ENCODE measurements around the gene RBM26. TPM values are rescaled to one million over a fixed set of nuclear protein-coding genes. Genes with fewer than 3 reads are reported as not detected.
"Not testable (repeated sequence)": the region's sequence is repeated elsewhere in the genome, so short reads cannot be mapped to it uniquely, and the experiment has no call there.

Gene RBM26
- total RNA-seq, 4 donors from 2014 or later: 23.4 to 78.5 (median 34.2) TPM

GRCh38 chr13:79282976-79283375, 123.1 kb downstream of the RBM26 start:
- no peak for TF ChIP-seq CTCF (IDR thresholded peaks at IDR 0.05)
- no peak for TF ChIP-seq EP300 (IDR thresholded peaks at IDR 0.05)
- TF ChIP-seq POLR2A (IDR thresholded peaks at IDR 0.05): no peak
- TF ChIP-seq POLR2AphosphoS5 (IDR thresholded peaks at IDR 0.05): no peak
- H3K27me3 ChIP-seq: no peaks in the 10 kb centered on the region
- no peaks in the 10 kb centered on the region for H3K36me3 ChIP-seq
- H3K27ac ChIP-seq: no peak overlapping the region
- H3K4me3 ChIP-seq: no peak overlapping the region
- no peaks in the 10 kb centered on the region for H3K4me1 ChIP-seq
- DNase-seq (ENCODE audit: low spot score in 2 of 2): no peak
- 39% methylated on average over 3 of the region's 3 CpGs for WGBS
- H3K9me3 ChIP-seq: no peaks in the 10 kb centered on the region

GRCh38 chr13:79282508-79282907, 123.5 kb downstream of the RBM26 start:
- no peak for DNase-seq (ENCODE audit: low spot score in 2 of 2)
- no peaks in the 10 kb centered on the region for H3K36me3 ChIP-seq
- no peaks in the 10 kb centered on the region for H3K9me3 ChIP-seq
- 73% methylated on average over 4 of the region's 4 CpGs for WGBS
- H3K4me1 ChIP-seq: no peaks in the 10 kb centered on the region
- TF ChIP-seq POLR2AphosphoS5 (IDR thresholded peaks at IDR 0.05) (no peak), EP300 (IDR thresholded peaks at IDR 0.05) (no peak), CTCF (IDR thresholded peaks at IDR 0.05) (no peak), POLR2A (IDR thresholded peaks at IDR 0.05) (no peak)
- no peak overlapping the region for H3K4me3 ChIP-seq
- H3K27me3 ChIP-seq: no peaks in the 10 kb centered on the region
- no peak overlapping the region for H3K27ac ChIP-seq

- Histone ChIP-seq H3K36me3 (no peaks in the 10 kb centered on the region), H3K9me3 (no peaks in the 10 kb centered on the region), H3K4me1 (no peaks in the 10 kb centered on the region), H3K4me3 (no peak overlapping the region), H3K27ac (no peak overlapping the region), H3K27me3 (no peaks in the 10 kb centered on the region)
- 54% methylated on average over 3 of the region's 3 CpGs for WGBS
- TF ChIP-seq POLR2AphosphoS5 (IDR thresholded peaks at IDR 0.05) (no peak), POLR2A (IDR thresholded peaks at IDR 0.05) (no peak), CTCF (IDR thresholded peaks at IDR 0.05) (no peak), EP300 (IDR thresholded peaks at IDR 0.05) (no peak)
- no peak for DNase-seq (ENCODE audit: low spot score in 2 of 2)
Measured at GRCh38 chr13:79281339-79281747, 124.7 kb downstream of the RBM26 start.

- not testable (repeated sequence) for H3K27ac ChIP-seq; H3K27me3 ChIP-seq; DNase-seq (ENCODE audit: low spot score in 2 of 2); H3K36me3 ChIP-seq; H3K9me3 ChIP-seq; H3K4me1 ChIP-seq; H3K4me3 ChIP-seq
- WGBS: 90% methylated on average over 12 of the region's 12 CpGs
Measured at GRCh38 chr13:79279735-79280134, 126.3 kb downstream of the RBM26 start.

GRCh38 chr13:79273045-79273444, 133.0 kb downstream of the RBM26 start:
- TF ChIP-seq POLR2A (IDR thresholded peaks at IDR 0.05): no peak
- DNase-seq (ENCODE audit: low spot score in 2 of 2): no peak
- Histone ChIP-seq H3K9me3 (no peaks in the 10 kb centered on the region), H3K27me3 (no peaks in the 10 kb centered on the region), H3K27ac (no peak overlapping the region), H3K36me3 (no peaks in the 10 kb centered on the region), H3K4me3 (no peak overlapping the region), H3K4me1 (no peaks in the 10 kb centered on the region)

GRCh38 chr13:79271616-79272015, 134.4 kb downstream of the RBM26 start:
- H3K4me1 ChIP-seq: no peaks in the 10 kb centered on the region
- TF ChIP-seq CTCF (IDR thresholded peaks at IDR 0.05) (no peak), POLR2AphosphoS5 (IDR thresholded peaks at IDR 0.05) (no peak), EP300 (IDR thresholded peaks at IDR 0.05) (no peak), POLR2A (IDR thresholded peaks at IDR 0.05) (no peak)
- H3K9me3 ChIP-seq: no peaks in the 10 kb centered on the region

More at GRCh38 chr13:79271616-79272015, 134.4 kb downstream of the RBM26 start:
- WGBS: 0% methylated on average over 1 of the region's 1 CpG
- Histone ChIP-seq H3K36me3 (no peaks in the 10 kb centered on the region), H3K4me3 (no peak overlapping the region), H3K27ac (no peak overlapping the region), H3K27me3 (no peaks in the 10 kb centered on the region)
- no peak for DNase-seq (ENCODE audit: low spot score in 2 of 2)
